ENCODE data around the gene CTDNEP1.

The CTDNEP1 gene

GRCh38 chr17:7211491-7212273 is 39.9 kb downstream of the CTDNEP1 start:
- no peaks in the 10 kb centered on the region for H4K20me1 ChIP-seq (ENCODE audit: low read depth, low read length)
- H3K27ac ChIP-seq (ENCODE audit: low read depth, low read length), result no peak overlapping the region
- TF ChIP-seq EZH2phosphoT487 (conservative IDR thresholded peaks at IDR 0.05; ENCODE audit: low read length) (no peak), CTCF (IDR thresholded peaks at IDR 0.05; ENCODE audit: insufficient read depth, low read length, poor library complexity, severe bottlenecking) (no peak)
- H3K27me3 ChIP-seq (ENCODE audit: low read length), result no peaks in the 10 kb centered on the region
- H3K36me3 ChIP-seq (ENCODE audit: low read length), result no peaks in the 10 kb centered on the region
- H3K9me2 ChIP-seq (replicated peaks; ENCODE audit: insufficient read depth, low read length), result no peaks in the 10 kb centered on the region
- peaks cover 5% of the 10 kb centered on the region; the same call in 1 of the 2 replicates for H3F3A ChIP-seq (ENCODE audit: insufficient read depth)
- no peak overlapping the region for H2AFZ ChIP-seq (ENCODE audit: low read depth, low read length, severe bottlenecking)
- no peaks in the 10 kb centered on the region for H3K79me2 ChIP-seq (ENCODE audit: insufficient read depth, low read length)
- no peak overlapping the region for H3K9ac ChIP-seq (ENCODE audit: low read length)
- no peak overlapping the region for H3K4me3 ChIP-seq (ENCODE audit: insufficient read depth, low read length, poor library complexity, severe bottlenecking)
- H3K4me2 ChIP-seq (ENCODE audit: low read depth, low read length, poor library complexity, severe bottlenecking), result no peak overlapping the region
- no peaks in the 10 kb centered on the region for H3K9me3 ChIP-seq (ENCODE audit: insufficient read depth, low read length)

GRCh38 chr17:7208754-7209460 is 42.6 kb downstream of the CTDNEP1 start:
- Histone ChIP-seq H3K4me3 (ENCODE audit: insufficient read depth, low read length, poor library complexity, severe bottlenecking) (no peak overlapping the region), H3F3A (ENCODE audit: insufficient read depth) (peaks cover 3% of the 10 kb centered on the region; the same call in 1 of the 2 replicates), H3K36me3 (ENCODE audit: low read length) (no peaks in the 10 kb centered on the region), H3K4me2 (ENCODE audit: low read depth, low read length, poor library complexity, severe bottlenecking) (no peak overlapping the region), H3K79me2 (ENCODE audit: insufficient read depth, low read length) (no peaks in the 10 kb centered on the region), H2AFZ (ENCODE audit: low read depth, low read length, severe bottlenecking) (no peak overlapping the region), H3K27ac (ENCODE audit: low read depth, low read length) (no peak overlapping the region), H4K20me1 (ENCODE audit: low read depth, low read length) (no peaks in the 10 kb centered on the region), H3K27me3 (ENCODE audit: low read length) (no peaks in the 10 kb centered on the region), H3K9ac (ENCODE audit: low read length) (no peak overlapping the region), H3K9me3 (ENCODE audit: insufficient read depth, low read length) (no peaks in the 10 kb centered on the region), H3K9me2 (replicated peaks; ENCODE audit: insufficient read depth, low read length) (no peaks in the 10 kb centered on the region)
- TF ChIP-seq EZH2phosphoT487 (conservative IDR thresholded peaks at IDR 0.05; ENCODE audit: low read length) (no peak), CTCF (IDR thresholded peaks at IDR 0.05; ENCODE audit: insufficient read depth, low read length, poor library complexity, severe bottlenecking) (no peak)

GRCh38 chr17:7208027-7208571 is 43.4 kb downstream of the CTDNEP1 start:
- Histone ChIP-seq H2AFZ (ENCODE audit: low read depth, low read length, severe bottlenecking) (no peak overlapping the region), H3K79me2 (ENCODE audit: insufficient read depth, low read length) (no peaks in the 10 kb centered on the region), H3K4me2 (ENCODE audit: low read depth, low read length, poor library complexity, severe bottlenecking) (no peak overlapping the region), H3K27me3 (ENCODE audit: low read length) (no peaks in the 10 kb centered on the region), H3K27ac (ENCODE audit: low read depth, low read length) (no peak overlapping the region), H3K9me3 (ENCODE audit: insufficient read depth, low read length) (no peaks in the 10 kb centered on the region), H3K36me3 (ENCODE audit: low read length) (no peaks in the 10 kb centered on the region), H3F3A (ENCODE audit: insufficient read depth) (peaks cover 3% of the 10 kb centered on the region; the same call in 1 of the 2 replicates), H3K4me3 (ENCODE audit: insufficient read depth, low read length, poor library complexity, severe bottlenecking) (no peak overlapping the region), H3K9ac (ENCODE audit: low read length) (no peak overlapping the region), H3K9me2 (replicated peaks; ENCODE audit: insufficient read depth, low read length) (no peaks in the 10 kb centered on the region), H4K20me1 (ENCODE audit: low read depth, low read length) (no peaks in the 10 kb centered on the region)
- TF ChIP-seq EZH2phosphoT487 (conservative IDR thresholded peaks at IDR 0.05; ENCODE audit: low read length) (no peak), CTCF (IDR thresholded peaks at IDR 0.05; ENCODE audit: insufficient read depth, low read length, poor library complexity, severe bottlenecking) (no peak)
